Gastroesophageal sphincter (tissue), 3 donors: ENCODE results near the gene AGR3.

Experiments
- EP300 ChIP-seq: sonication (generic); formaldehyde crosslinking; IDR thresholded peaks from one replicate; pipeline ENCODE4 v1.6.1; 2017; ENCODE audit warnings: antibody characterized with exemption, mild to moderate bottlenecking
- POLR2A ChIP-seq, 2 donors: fragments of 450-650 bp; IDR thresholded peaks; one replicate each; pipeline ENCODE4 v1.6.1; 2017; ENCODE audit warnings: antibody characterized with exemption in 2 of 2, mild to moderate bottlenecking in 2 of 2, moderate library complexity in 1 of 2
- POLR2AphosphoS5 ChIP-seq: sonication (generic); formaldehyde crosslinking; IDR thresholded peaks from one replicate; pipeline ENCODE4 v1.6.1; 2017; ENCODE audit warnings: antibody characterized with exemption
- TF ChIP-seq, protein P1 (sequence below), 4 experiments: fragments of 200-600 bp in 2 of 4; fragments of 450-650 bp in 2 of 4; sonication (generic) in 1 of 4; IDR thresholded peaks; one replicate each; pipeline ENCODE4 v1.5.1; 2017 to 2019; ENCODE audit warnings: antibody characterized with exemption in 4 of 4, mild to moderate bottlenecking in 2 of 4, moderate library complexity in 2 of 4

DNA sequence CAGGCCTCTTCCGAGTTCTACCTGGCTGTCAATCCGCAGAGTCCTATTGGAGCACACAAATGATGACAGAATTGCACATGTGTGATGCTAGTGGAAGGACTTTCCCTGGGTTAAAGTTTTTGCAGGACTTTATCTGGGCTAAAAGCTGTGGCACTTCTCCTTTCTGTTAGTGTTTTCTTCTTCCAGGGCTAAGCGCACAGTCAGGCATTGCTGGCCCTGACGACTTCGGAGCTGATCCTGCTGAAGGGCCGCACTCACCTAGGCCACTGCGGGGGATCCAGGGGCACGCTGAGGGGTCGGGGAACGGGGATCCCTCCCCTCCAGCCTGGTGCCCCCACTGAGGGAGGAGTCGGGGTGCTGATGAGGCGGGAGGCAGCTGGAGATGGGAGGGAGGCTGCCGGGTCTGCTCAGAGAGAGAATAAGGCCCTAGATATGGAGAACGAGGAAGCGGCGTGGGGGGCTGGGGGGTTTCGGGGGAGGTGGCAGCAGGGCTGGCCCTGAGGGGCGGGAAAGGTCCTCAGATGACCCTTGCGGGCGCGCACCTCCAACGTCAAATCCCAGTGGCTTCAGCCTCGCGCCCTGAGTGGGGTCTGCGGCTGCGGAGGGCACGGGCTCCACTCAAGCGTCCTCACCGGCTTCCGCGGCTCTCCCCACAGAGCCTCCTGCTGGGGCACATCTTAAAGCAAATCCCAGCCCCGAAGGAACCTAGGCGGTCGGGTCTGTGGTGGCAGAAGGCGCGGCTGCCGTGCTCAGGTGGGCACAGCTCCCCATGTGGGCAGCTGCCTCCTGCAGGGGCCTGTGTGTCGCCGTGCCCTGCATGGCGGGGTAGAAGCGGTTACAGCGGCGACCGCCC, 30.9 kb downstream of the AGR3 start:
- TF ChIP-seq, protein P1, sequence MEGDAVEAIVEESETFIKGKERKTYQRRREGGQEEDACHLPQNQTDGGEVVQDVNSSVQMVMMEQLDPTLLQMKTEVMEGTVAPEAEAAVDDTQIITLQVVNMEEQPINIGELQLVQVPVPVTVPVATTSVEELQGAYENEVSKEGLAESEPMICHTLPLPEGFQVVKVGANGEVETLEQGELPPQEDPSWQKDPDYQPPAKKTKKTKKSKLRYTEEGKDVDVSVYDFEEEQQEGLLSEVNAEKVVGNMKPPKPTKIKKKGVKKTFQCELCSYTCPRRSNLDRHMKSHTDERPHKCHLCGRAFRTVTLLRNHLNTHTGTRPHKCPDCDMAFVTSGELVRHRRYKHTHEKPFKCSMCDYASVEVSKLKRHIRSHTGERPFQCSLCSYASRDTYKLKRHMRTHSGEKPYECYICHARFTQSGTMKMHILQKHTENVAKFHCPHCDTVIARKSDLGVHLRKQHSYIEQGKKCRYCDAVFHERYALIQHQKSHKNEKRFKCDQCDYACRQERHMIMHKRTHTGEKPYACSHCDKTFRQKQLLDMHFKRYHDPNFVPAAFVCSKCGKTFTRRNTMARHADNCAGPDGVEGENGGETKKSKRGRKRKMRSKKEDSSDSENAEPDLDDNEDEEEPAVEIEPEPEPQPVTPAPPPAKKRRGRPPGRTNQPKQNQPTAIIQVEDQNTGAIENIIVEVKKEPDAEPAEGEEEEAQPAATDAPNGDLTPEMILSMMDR (IDR thresholded peaks at IDR 0.05): no peak
- TF ChIP-seq POLR2A (IDR thresholded peaks at IDR 0.05): no peak
- TF ChIP-seq POLR2AphosphoS5: no peak
- TF ChIP-seq EP300: no peak
